ENCODE data around the gene SYT2.
A peak's percentile ranks its signal among the peaks of the same experiment; 100 is the strongest.

The SYT2 gene

DNA sequence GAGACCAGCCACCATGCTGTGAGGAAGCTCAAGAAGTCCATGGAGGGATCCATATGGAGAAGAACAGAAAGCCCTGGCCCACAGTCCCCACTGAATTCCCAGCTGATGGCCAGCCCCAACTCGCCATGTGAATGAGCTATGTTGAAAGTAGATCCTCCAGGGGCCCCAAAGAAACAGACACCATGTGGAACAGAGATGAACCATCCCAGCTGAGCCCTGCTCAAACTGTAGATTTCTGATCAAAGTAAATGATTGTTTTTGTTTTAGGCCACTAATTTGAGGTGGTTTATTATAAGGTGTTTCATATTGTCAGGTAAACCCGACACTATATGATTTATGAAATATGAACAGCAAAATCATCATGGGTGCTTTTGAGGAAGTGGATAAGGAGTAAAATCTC is 32.8 kb downstream of the SYT2 start:
- no peak overlapping the region for H4K91ac ChIP-seq (ENCODE audit: low read depth, low read length, poor library complexity)
- H3K23ac ChIP-seq (ENCODE audit: low read depth, low read length, poor library complexity) = no peak overlapping the region
- no CpG with 5 or more reads among the region's 2 CpGs for WGBS, 2 donors (ENCODE audit: extremely low coverage in 2 of 2, insufficient read length in 2 of 2, insufficient replicate concordance in 1 of 2)
- peaks cover 0 to 24% (median 0%) of the 10 kb centered on the region in 3 experiments for H3K27me3 ChIP-seq (ENCODE audit: control insufficient read depth in 3 of 3, insufficient read depth in 3 of 3, low read depth in 1 of 3, low read length in 3 of 3)
- no peak overlapping the region for H3K4ac ChIP-seq (ENCODE audit: low read length)
- no peak overlapping the region for H2BK120ac ChIP-seq (ENCODE audit: low read depth, low read length)
- H4K8ac ChIP-seq (ENCODE audit: low read depth, low read length) = no peak overlapping the region
- H2AFZ ChIP-seq (ENCODE audit: low read length) = no peak overlapping the region
- no peak overlapping the region for H2AK5ac ChIP-seq (ENCODE audit: low read depth, low read length)
- H3K79me1 ChIP-seq (ENCODE audit: low read depth, low read length) = no peaks in the 10 kb centered on the region
- no peak overlapping the region for H3K9ac ChIP-seq (ENCODE audit: low read depth, low read length, poor library complexity)
- no peak overlapping the region for H2BK12ac ChIP-seq (ENCODE audit: low read length)
- no peaks in the 10 kb centered on the region for H3K36me3 ChIP-seq (replicated peaks in 1 of 2; ENCODE audit: control insufficient read depth in 2 of 2, insufficient read depth in 2 of 2, low read length in 2 of 2)
- H3K9me3 ChIP-seq (replicated peaks in 1 of 2; ENCODE audit: control insufficient read depth in 2 of 2, insufficient read depth in 1 of 2, low read depth in 1 of 2, low read length in 2 of 2) = no peaks in the 10 kb centered on the region
- H3K4me2 ChIP-seq (ENCODE audit: insufficient read depth, low read length, poor library complexity, severe bottlenecking) = no peak overlapping the region
- peaks cover 0 to 2% of the 10 kb centered on the region in 2 donors for H3K4me1 ChIP-seq (ENCODE audit: control insufficient read depth in 2 of 2, insufficient read depth in 1 of 2, low read depth in 1 of 2, low read length in 2 of 2)
- no peak overlapping the region for H3K14ac ChIP-seq (ENCODE audit: low read length)
- DNase-seq (ENCODE audit: low spot score) = no peak
- no peak overlapping the region for H2BK5ac ChIP-seq (ENCODE audit: low read length)
- no peak overlapping the region for H3K18ac ChIP-seq (ENCODE audit: low read length)
- H3K4me3 ChIP-seq (ENCODE audit: low read length in 2 of 2) = no peak overlapping the region
- H2BK15ac ChIP-seq (ENCODE audit: low read length) = no peak overlapping the region
- no peak overlapping the region for H3K27ac ChIP-seq (replicated peaks; ENCODE audit: low read length)

DNA sequence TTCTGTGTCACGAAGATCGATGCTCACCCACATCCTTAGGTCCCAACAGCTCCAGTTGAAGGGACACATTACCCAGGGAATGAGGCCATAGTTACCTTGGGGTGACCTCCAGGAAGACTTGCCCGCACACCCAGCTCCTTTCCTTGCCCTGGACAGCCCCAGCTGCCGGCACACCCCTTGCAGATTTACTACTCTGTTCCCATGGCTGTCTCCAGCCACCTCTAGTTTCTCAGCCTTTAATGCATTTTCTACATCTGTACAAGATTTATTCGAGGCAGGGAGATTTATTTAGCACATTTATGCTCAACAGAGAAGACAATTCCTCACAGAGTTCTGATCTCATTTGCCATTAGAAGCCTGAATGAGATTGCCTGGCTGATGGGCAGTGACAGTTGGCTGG is 36.7 kb downstream of the SYT2 start:
- peaks cover 0 to 1% of the 10 kb centered on the region in 2 donors for H3K9me3 ChIP-seq (replicated peaks in 1 of 2; ENCODE audit: control insufficient read depth in 2 of 2, insufficient read depth in 1 of 2, low read depth in 1 of 2, low read length in 2 of 2)
- H3K79me1 ChIP-seq (ENCODE audit: low read depth, low read length) = no peaks in the 10 kb centered on the region
- H2BK5ac ChIP-seq (ENCODE audit: low read length) = no peak overlapping the region
- H4K8ac ChIP-seq (ENCODE audit: low read depth, low read length) = no peak overlapping the region
- no peak overlapping the region for H3K4me3 ChIP-seq (ENCODE audit: low read length in 2 of 2)
- no peak overlapping the region for H3K9ac ChIP-seq (ENCODE audit: low read depth, low read length, poor library complexity)
- H3K27ac ChIP-seq (replicated peaks; ENCODE audit: low read length) = no peak overlapping the region
- no peak overlapping the region for H3K14ac ChIP-seq (ENCODE audit: low read length)
- no peak overlapping the region for H2BK12ac ChIP-seq (ENCODE audit: low read length)
- H3K4me2 ChIP-seq (ENCODE audit: insufficient read depth, low read length, poor library complexity, severe bottlenecking) = no peak overlapping the region
- no peak overlapping the region for H3K23ac ChIP-seq (ENCODE audit: low read depth, low read length, poor library complexity)
- H2AK5ac ChIP-seq (ENCODE audit: low read depth, low read length) = no peak overlapping the region
- WGBS, 2 donors (ENCODE audit: extremely low coverage in 2 of 2, insufficient read length in 2 of 2, insufficient replicate concordance in 1 of 2) = no CpG with 5 or more reads among the region's 5 CpGs
- no peak overlapping the region for H2BK15ac ChIP-seq (ENCODE audit: low read length)
- H3K18ac ChIP-seq (ENCODE audit: low read length) = no peak overlapping the region
- no peak for DNase-seq (ENCODE audit: low spot score)
- no peak overlapping the region for H3K4ac ChIP-seq (ENCODE audit: low read length)
- H3K4me1 ChIP-seq (ENCODE audit: control insufficient read depth in 2 of 2, insufficient read depth in 1 of 2, low read depth in 1 of 2, low read length in 2 of 2) = no peaks in the 10 kb centered on the region
- no peak overlapping the region for H4K91ac ChIP-seq (ENCODE audit: low read depth, low read length, poor library complexity)
- no peak overlapping the region for H2BK120ac ChIP-seq (ENCODE audit: low read depth, low read length)
- no peaks in the 10 kb centered on the region for H3K36me3 ChIP-seq (replicated peaks in 1 of 2; ENCODE audit: control insufficient read depth in 2 of 2, insufficient read depth in 2 of 2, low read length in 2 of 2)
- H3K27me3 ChIP-seq (ENCODE audit: control insufficient read depth in 3 of 3, insufficient read depth in 3 of 3, low read depth in 1 of 3, low read length in 3 of 3) = peaks cover 0 to 30% (median 0%) of the 10 kb centered on the region in 3 experiments
- no peak overlapping the region for H2AFZ ChIP-seq (ENCODE audit: low read length)

DNA sequence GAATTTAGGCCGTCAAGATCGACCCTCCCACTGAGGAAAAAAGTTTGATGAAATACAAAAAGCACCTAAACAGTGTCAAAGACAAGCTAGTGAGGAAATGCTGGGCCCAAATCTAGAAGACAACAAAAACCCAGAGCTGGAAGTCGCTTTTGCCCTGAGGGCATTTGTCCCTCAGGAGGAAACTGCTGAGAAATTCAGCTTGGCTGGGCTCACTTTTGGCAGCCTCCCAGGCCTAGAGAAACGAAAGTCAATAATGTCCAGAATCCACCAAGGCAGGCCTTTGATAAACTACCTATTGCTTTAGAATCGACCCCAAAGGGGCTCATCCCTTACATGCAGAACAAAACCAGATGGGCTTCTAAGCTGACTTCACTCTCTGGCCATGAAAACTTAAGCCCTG is 38.9 kb downstream of the SYT2 start:
- Histone ChIP-seq H2BK5ac (ENCODE audit: low read length) (no peak overlapping the region), H2AK5ac (ENCODE audit: low read depth, low read length) (no peak overlapping the region), H3K27me3 (ENCODE audit: control insufficient read depth in 3 of 3, insufficient read depth in 3 of 3, low read depth in 1 of 3, low read length in 3 of 3) (peaks cover 0 to 28% (median 0%) of the 10 kb centered on the region in 3 experiments), H2BK120ac (ENCODE audit: low read depth, low read length) (no peak overlapping the region), H3K9me3 (replicated peaks in 1 of 2; ENCODE audit: control insufficient read depth in 2 of 2, insufficient read depth in 1 of 2, low read depth in 1 of 2, low read length in 2 of 2) (peaks cover 0 to 1% of the 10 kb centered on the region in 2 donors), H2AFZ (ENCODE audit: low read length) (no peak overlapping the region), H3K23ac (ENCODE audit: low read depth, low read length, poor library complexity) (peak overlapping the region; percentile 56), H3K4me3 (ENCODE audit: low read length in 2 of 2) (no peak overlapping the region), H3K4me2 (ENCODE audit: insufficient read depth, low read length, poor library complexity, severe bottlenecking) (no peak overlapping the region), H2BK12ac (ENCODE audit: low read length) (no peak overlapping the region), H3K14ac (ENCODE audit: low read length) (no peak overlapping the region), H3K27ac (replicated peaks; ENCODE audit: low read length) (no peak overlapping the region), H3K9ac (ENCODE audit: low read depth, low read length, poor library complexity) (no peak overlapping the region), H3K4ac (ENCODE audit: low read length) (no peak overlapping the region), H3K4me1 (ENCODE audit: control insufficient read depth in 2 of 2, insufficient read depth in 1 of 2, low read depth in 1 of 2, low read length in 2 of 2) (no peaks in the 10 kb centered on the region), H3K36me3 (replicated peaks in 1 of 2; ENCODE audit: control insufficient read depth in 2 of 2, insufficient read depth in 2 of 2, low read length in 2 of 2) (no peaks in the 10 kb centered on the region), H3K18ac (ENCODE audit: low read length) (no peak overlapping the region), H2BK15ac (ENCODE audit: low read length) (no peak overlapping the region), H3K79me1 (ENCODE audit: low read depth, low read length) (no peaks in the 10 kb centered on the region), H4K91ac (ENCODE audit: low read depth, low read length, poor library complexity) (no peak overlapping the region), H4K8ac (ENCODE audit: low read depth, low read length) (no peak overlapping the region)
- DNase-seq (ENCODE audit: low spot score) = no peak
- WGBS, 2 donors (ENCODE audit: extremely low coverage in 2 of 2, insufficient read length in 2 of 2, insufficient replicate concordance in 1 of 2) = no CpG with 5 or more reads among the region's 5 CpGs

DNA sequence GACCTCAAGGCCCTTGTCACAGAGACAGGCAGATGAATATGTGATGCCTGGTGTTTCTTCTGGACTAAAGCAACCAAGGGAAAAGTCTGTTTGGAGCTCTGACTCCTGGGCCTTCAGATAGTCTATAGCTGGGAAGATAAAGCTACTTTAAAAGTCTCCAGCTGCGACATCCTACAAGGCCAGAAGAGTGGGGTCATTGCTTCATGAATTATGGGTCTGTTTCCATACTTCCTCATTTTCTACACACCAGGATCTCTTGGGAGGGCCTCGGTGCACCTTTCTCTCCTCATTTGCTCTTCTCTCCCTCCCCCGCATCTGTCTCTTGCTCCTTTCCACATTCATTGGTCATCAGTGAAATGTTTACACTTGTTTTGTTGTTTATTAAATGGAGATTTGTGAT is 44.8 kb downstream of the SYT2 start:
- Histone ChIP-seq H3K4ac (ENCODE audit: low read length) (no peak overlapping the region), H4K8ac (ENCODE audit: low read depth, low read length) (no peak overlapping the region), H3K36me3 (replicated peaks in 1 of 2; ENCODE audit: control insufficient read depth in 2 of 2, insufficient read depth in 2 of 2, low read length in 2 of 2) (no peaks in the 10 kb centered on the region), H2AFZ (ENCODE audit: low read length) (no peak overlapping the region), H3K9ac (ENCODE audit: low read depth, low read length, poor library complexity) (no peak overlapping the region), H2BK5ac (ENCODE audit: low read length) (no peak overlapping the region), H2BK12ac (ENCODE audit: low read length) (no peak overlapping the region), H3K27ac (replicated peaks; ENCODE audit: low read length) (no peak overlapping the region), H3K79me1 (ENCODE audit: low read depth, low read length) (no peaks in the 10 kb centered on the region), H3K4me3 (ENCODE audit: low read length in 2 of 2) (no peak overlapping the region), H3K27me3 (ENCODE audit: control insufficient read depth in 3 of 3, insufficient read depth in 3 of 3, low read depth in 1 of 3, low read length in 3 of 3) (peaks cover 0 to 21% (median 0%) of the 10 kb centered on the region in 3 experiments), H2AK5ac (ENCODE audit: low read depth, low read length) (no peak overlapping the region), H3K23ac (ENCODE audit: low read depth, low read length, poor library complexity) (no peak overlapping the region), H2BK120ac (ENCODE audit: low read depth, low read length) (no peak overlapping the region), H3K18ac (ENCODE audit: low read length) (no peak overlapping the region), H3K4me1 (ENCODE audit: control insufficient read depth in 2 of 2, insufficient read depth in 1 of 2, low read depth in 1 of 2, low read length in 2 of 2) (no peaks in the 10 kb centered on the region), H4K91ac (ENCODE audit: low read depth, low read length, poor library complexity) (no peak overlapping the region), H3K9me3 (replicated peaks in 1 of 2; ENCODE audit: control insufficient read depth in 2 of 2, insufficient read depth in 1 of 2, low read depth in 1 of 2, low read length in 2 of 2) (peaks cover 0 to 1% of the 10 kb centered on the region in 2 donors), H3K4me2 (ENCODE audit: insufficient read depth, low read length, poor library complexity, severe bottlenecking) (no peak overlapping the region), H3K14ac (ENCODE audit: low read length) (no peak overlapping the region), H2BK15ac (ENCODE audit: low read length) (no peak overlapping the region)
- no CpG with 5 or more reads among the region's 3 CpGs for WGBS, 2 donors (ENCODE audit: extremely low coverage in 2 of 2, insufficient read length in 2 of 2, insufficient replicate concordance in 1 of 2)
- no peak for DNase-seq (ENCODE audit: low spot score)
